HL-60 (cell line): ENCODE measurements around the gene SENP5.

Source experiments
- POLR2AphosphoS5 ChIP-seq: IDR thresholded peaks from 2 replicates; pipeline ENCODE4 v1.6.1; 2012; ENCODE audit warnings: low read depth
- TF ChIP-seq, protein P1 (sequence below): IDR thresholded peaks from one replicate; pipeline ENCODE4 v1.5.1; 2011; ENCODE audit warnings: low read length, control low read depth, inconsistent platforms; ENCODE audit not compliant: insufficient read depth

DNA sequence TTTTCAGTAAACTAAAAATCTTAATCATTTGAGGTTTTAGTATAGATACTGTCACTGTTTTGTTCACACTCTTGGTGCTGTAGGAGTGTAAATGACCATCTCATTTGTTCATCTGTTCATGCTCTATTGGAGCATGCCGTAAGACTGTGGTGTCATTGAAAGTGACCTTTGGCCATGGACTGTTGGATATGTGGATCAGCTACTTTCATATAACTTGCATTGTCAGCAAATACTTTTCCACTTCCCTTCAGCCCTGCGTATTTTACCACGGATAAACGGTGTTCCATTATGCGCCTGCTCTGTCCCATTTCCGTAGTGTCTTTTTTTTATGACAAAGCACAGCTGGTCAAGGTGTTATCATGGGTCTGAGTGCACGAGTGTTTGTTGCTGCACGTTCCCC, 32.6 kb upstream of the SENP5 start:
- TF ChIP-seq, protein P1, sequence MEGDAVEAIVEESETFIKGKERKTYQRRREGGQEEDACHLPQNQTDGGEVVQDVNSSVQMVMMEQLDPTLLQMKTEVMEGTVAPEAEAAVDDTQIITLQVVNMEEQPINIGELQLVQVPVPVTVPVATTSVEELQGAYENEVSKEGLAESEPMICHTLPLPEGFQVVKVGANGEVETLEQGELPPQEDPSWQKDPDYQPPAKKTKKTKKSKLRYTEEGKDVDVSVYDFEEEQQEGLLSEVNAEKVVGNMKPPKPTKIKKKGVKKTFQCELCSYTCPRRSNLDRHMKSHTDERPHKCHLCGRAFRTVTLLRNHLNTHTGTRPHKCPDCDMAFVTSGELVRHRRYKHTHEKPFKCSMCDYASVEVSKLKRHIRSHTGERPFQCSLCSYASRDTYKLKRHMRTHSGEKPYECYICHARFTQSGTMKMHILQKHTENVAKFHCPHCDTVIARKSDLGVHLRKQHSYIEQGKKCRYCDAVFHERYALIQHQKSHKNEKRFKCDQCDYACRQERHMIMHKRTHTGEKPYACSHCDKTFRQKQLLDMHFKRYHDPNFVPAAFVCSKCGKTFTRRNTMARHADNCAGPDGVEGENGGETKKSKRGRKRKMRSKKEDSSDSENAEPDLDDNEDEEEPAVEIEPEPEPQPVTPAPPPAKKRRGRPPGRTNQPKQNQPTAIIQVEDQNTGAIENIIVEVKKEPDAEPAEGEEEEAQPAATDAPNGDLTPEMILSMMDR, result no peak
- TF ChIP-seq POLR2AphosphoS5, result no peak
